WI38 (cell line): ENCODE data around the gene STK4.

Experiments
- H3K4me3 ChIP-seq: 2 replicates; pipeline ENCODE4 v1.5.1; 2011; ENCODE audit warnings: low read depth, mild to moderate bottlenecking, control low read depth, low read length
- TF ChIP-seq, protein P1 (sequence below): IDR thresholded peaks from 2 replicates; pipeline ENCODE4 v1.5.1; 2012; ENCODE audit warnings: low read depth, mild to moderate bottlenecking, control low read depth, low read length

Gene STK4

DNA sequence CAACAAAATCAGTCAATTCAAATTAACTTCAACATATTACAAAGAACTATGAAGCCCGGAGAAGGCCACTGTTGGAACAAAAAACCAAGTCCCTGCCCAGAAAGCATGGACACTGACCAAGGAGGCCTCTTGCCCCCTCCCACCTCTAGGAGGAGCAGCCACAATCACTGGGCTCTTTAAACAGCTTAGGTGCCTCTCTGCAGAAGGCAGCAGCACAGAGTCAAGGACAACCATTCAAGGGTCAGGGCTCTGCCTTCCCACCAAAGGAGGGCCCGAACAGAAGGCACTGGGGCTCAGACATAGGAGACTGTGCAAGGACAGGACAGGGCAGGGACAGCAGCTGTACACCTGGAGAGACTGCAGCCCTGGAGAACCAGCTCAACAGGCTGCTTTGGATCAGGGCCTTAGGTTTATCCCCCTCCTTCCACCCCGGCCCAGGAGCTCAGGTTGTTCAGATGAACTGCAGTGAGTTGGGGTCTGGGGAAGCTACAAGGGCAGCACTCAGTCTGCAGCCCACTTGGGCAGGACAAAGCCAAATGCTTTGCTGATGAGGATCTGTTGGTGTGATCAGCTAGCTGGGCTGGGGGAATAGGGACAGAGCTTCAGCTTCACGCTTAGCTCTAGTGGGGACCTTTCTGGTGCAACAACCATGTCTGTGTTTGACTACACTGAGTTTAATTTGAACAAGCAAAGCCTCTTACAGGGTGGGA is 23.9 kb upstream of the STK4 start:
- TF ChIP-seq, protein P1, sequence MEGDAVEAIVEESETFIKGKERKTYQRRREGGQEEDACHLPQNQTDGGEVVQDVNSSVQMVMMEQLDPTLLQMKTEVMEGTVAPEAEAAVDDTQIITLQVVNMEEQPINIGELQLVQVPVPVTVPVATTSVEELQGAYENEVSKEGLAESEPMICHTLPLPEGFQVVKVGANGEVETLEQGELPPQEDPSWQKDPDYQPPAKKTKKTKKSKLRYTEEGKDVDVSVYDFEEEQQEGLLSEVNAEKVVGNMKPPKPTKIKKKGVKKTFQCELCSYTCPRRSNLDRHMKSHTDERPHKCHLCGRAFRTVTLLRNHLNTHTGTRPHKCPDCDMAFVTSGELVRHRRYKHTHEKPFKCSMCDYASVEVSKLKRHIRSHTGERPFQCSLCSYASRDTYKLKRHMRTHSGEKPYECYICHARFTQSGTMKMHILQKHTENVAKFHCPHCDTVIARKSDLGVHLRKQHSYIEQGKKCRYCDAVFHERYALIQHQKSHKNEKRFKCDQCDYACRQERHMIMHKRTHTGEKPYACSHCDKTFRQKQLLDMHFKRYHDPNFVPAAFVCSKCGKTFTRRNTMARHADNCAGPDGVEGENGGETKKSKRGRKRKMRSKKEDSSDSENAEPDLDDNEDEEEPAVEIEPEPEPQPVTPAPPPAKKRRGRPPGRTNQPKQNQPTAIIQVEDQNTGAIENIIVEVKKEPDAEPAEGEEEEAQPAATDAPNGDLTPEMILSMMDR = no peak
- no peak overlapping the region for H3K4me3 ChIP-seq

DNA sequence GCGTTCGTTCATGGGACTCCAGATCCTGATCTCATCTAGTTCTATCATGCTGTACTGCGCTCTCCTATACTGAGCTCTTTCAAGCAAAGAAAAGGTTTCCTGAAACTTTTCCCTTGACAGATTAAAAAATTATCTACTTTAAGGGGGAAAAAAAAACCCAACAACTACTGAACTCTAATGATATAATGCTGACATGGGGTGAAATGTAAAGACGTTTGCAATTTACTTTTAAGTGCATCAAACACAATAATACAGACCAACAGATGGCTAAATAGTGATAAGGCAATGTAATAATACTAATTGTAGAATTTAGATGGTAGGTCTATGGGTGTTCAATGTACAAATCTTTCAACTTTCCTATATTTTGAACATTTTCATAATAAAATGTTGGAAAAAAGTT is 22.5 kb upstream of the STK4 start:
- TF ChIP-seq, protein P1 = no peak
- H3K4me3 ChIP-seq = no peak overlapping the region

DNA sequence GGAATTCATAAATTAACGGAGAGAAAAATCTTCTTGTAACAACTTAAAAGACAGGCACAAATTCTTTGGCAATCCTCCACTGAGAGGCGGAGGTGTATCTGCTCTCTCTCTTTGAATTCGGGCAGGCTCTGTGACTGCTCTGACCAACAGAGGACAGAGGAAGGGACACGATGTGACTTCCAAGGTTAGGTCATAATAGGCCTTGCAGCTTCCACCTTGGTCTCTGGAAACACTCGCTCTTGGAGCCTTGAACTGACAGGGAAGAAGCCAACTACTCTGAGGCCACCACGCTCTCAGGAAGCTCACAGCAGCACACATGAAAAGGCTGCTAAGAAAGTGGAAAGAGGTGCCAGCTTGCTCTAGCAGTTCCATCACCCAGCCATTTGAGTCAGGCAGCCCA is 21.1 kb upstream of the STK4 start:
- H3K4me3 ChIP-seq = no peak overlapping the region
- TF ChIP-seq, protein P1 = no peak

DNA sequence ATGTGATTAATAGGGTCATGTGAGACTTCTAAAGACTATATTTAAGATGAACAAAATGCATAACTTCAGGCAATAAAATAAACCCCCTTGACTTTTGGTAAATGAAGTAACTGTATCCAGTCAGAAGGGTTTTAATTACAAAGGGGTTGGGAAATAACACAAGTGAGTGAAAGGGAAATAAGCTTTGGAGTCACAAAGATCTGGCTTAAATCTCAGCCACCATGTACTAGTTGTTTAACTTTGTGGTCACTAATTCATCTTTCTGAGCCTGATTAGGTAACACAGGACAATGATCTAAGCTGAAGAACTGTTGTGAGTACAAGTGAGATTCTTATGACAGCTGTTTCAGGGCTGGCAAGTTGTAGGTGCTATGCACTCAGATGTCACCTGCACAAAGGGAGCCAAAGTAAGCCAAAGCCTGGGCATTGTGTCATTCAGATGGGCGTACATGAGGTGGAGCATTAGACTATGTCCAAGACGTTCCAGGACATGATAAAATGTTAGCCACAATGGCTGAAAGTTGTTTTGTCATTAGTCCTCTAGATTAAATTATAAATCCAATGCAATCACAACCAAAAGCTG is 19.9 kb upstream of the STK4 start:
- H3K4me3 ChIP-seq = no peak overlapping the region
- TF ChIP-seq, protein P1 = no peak

DNA sequence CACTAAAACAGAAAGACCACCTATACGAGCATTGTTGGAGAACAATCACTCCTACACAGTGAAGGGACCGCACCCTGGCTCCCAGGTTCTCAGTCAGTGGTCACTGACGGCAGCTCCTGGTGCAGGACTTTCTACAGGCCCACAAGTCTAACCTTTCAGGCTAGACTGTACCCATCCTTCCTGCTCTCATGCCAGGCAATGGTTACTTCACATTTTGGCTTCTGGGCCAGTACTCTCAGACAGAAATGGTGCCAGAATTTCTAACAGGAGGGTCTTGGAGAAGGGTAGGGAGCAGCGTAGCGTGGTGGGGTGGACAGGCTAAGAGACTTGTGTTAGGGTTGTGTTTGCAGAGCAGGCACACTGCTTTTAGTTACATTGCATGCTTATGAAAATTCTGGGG is 18.2 kb upstream of the STK4 start:
- no peak overlapping the region for H3K4me3 ChIP-seq
- TF ChIP-seq, protein P1 = no peak

DNA sequence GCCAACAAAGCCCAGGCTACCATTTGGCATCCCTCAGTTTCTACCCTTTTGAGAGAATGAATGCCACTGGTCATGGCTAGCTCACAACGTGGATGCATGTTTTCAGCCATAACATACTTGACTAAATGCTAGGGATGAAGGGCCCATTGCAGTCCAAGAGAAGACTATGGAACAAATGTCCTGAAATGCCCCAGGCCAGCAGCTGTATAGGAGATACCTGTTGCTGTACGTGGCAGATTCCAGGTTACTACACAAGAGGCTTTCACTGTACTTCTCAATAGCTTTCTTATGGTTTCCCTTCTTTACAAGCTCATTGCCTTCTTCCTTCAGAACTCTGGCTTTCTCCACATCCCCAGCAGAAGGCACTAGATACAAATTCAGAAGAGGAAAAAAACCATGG is 17.8 kb upstream of the STK4 start:
- H3K4me3 ChIP-seq = no peak overlapping the region
- TF ChIP-seq, protein P1 = no peak

DNA sequence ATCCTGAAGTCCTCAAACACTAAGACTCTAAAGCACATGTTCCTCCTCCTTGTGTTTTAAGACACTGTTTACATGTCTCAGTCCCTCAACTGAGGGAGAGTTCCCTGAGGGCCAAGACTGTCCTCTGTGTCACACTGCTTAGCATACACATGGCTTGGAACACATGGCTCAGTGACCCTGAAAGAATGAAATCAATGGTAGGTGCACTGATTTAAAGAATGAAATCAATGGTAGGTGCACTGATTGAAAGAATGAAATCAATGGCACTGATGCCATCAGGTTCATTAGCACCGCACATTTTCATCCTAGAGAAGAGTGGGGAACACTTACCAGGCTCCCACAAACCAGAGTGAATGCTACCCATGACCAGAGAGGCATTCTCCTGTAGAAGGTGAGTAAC is 15.9 kb upstream of the STK4 start:
- TF ChIP-seq, protein P1 = no peak
- H3K4me3 ChIP-seq = no peak overlapping the region
